K562 (cell line): ENCODE results near the gene PACC1. TPM values are rescaled to one million over a fixed set of nuclear protein-coding genes. Genes with fewer than 3 reads are reported as not detected.

Source experiments
- GTF2A2 ChIP-seq: IDR thresholded peaks from 2 replicates; pipeline ENCODE4 v1.6.1; 2016; ENCODE audit warnings: mild to moderate bottlenecking, missing genetic modification characterization, missing compliant biosample characterization
- JUND ChIP-seq, 2 experiments: IDR thresholded peaks; 2 replicates in 1 of 2; 3 replicates in 1 of 2; pipeline ENCODE4 v1.6.1; 2011; ENCODE audit warnings: borderline replicate concordance in 2 of 2, low read depth in 2 of 2, low read length in 2 of 2, improper control_type of control experiment in 1 of 2, missing biosample characterization in 1 of 2, missing genetic modification characterization in 1 of 2, missing genetic modification reagents in 1 of 2
- MYBL2 ChIP-seq, 2 experiments: fragments of 450-650 bp in 1 of 2; sonication (generic) in 1 of 2; formaldehyde crosslinking in 1 of 2; IDR thresholded peaks; 2 replicates each; pipeline versions ENCODE4 v1.6.1 to v1.8.1; 2017 to 2022; ENCODE audit warnings: borderline replicate concordance in 1 of 2, inconsistent platforms in 1 of 2, low read depth in 1 of 2, mild to moderate bottlenecking in 1 of 2, missing genetic modification reagents in 1 of 2, moderate library complexity in 1 of 2
- ZNF184 ChIP-seq: sonication (generic); formaldehyde crosslinking; IDR thresholded peaks from 2 replicates; pipeline ENCODE4 v1.5.0; 2020; ENCODE audit warnings: missing genetic modification reagents
- polyA plus RNA-seq, 8 experiments: library from polyadenylated mRNA; depleted of rRNA in 4 of 8; stranded (reverse) in 5 of 8; unstranded in 3 of 8; fragments of >200 nt; fragmentation: Nextera tagmentation in 2 of 8; fragmentation: Illumina TruSeq in 1 of 8; extraction: Ambion mirVana in 2 of 8; extraction: Trizol in 1 of 8; gene quantifications; 2 replicates each; pipeline versions ENCODE4 v1.2.1 to v1.2.3, GENCODE V29; 2011 to 2014; ENCODE audit warnings: inconsistent platforms in 1 of 8, missing spikeins in 1 of 8
- total RNA-seq, 7 experiments: library from RNA; depleted of rRNA in 6 of 7; stranded (reverse); fragments of >200 nt in 6 of 7; fragmentation: Illumina TruSeq in 2 of 7; extraction: Trizol in 2 of 7; gene quantifications; 2 replicates each; pipeline versions ENCODE4 v1.2.1 to v1.2.3, GENCODE V29; 2011 to 2021; ENCODE audit warnings: low replicate concordance in 1 of 7
- TF ChIP-seq, protein P1 (sequence below): fragments of 450-650 bp; IDR thresholded peaks from 2 replicates; pipeline ENCODE4 v1.6.1; 2016; ENCODE audit warnings: mild to moderate bottlenecking, moderate library complexity
- TF ChIP-seq, protein P2 (sequence below): fragments of 450-650 bp; IDR thresholded peaks from 2 replicates; pipeline ENCODE4 v1.6.1; 2017; ENCODE audit warnings: antibody characterized with exemption, mild to moderate bottlenecking
- TF ChIP-seq, protein P3 (sequence below): fragments of 200-800 bp; sonication (Bioruptor generic); IDR thresholded peaks from 2 replicates; pipeline ENCODE4 v1.6.1; 2017; ENCODE audit warnings: missing genetic modification characterization, missing compliant biosample characterization

PACC1 gene
- total and polyA plus RNA-seq, 9 of the 15 experiments (the other 6 are each of a cell fraction or from before 2014, with no cell fraction given): 7.1 to 19.3 (median 14.9) TPM

DNA sequence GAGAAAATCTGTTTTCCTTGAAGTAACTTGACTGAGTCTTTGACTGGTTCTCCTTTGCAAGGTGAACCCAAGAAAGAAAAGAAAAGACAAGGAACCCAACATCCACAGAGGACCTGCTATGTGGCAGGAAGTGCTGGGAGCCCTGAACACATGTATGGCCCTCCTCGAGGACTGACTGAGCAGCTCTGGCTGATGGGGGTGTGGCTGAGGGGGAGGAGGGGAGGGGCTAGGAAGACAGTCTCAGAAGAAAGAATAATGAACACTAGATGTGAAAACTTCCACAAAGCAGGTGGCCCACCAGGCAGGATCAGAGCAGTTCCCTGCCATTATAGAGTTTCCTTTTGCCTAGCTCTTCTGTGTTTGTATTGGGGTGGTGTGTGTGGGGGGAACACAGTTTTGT is 44.1 kb upstream of the PACC1 start (continued):
- TF ChIP-seq, protein P1, sequence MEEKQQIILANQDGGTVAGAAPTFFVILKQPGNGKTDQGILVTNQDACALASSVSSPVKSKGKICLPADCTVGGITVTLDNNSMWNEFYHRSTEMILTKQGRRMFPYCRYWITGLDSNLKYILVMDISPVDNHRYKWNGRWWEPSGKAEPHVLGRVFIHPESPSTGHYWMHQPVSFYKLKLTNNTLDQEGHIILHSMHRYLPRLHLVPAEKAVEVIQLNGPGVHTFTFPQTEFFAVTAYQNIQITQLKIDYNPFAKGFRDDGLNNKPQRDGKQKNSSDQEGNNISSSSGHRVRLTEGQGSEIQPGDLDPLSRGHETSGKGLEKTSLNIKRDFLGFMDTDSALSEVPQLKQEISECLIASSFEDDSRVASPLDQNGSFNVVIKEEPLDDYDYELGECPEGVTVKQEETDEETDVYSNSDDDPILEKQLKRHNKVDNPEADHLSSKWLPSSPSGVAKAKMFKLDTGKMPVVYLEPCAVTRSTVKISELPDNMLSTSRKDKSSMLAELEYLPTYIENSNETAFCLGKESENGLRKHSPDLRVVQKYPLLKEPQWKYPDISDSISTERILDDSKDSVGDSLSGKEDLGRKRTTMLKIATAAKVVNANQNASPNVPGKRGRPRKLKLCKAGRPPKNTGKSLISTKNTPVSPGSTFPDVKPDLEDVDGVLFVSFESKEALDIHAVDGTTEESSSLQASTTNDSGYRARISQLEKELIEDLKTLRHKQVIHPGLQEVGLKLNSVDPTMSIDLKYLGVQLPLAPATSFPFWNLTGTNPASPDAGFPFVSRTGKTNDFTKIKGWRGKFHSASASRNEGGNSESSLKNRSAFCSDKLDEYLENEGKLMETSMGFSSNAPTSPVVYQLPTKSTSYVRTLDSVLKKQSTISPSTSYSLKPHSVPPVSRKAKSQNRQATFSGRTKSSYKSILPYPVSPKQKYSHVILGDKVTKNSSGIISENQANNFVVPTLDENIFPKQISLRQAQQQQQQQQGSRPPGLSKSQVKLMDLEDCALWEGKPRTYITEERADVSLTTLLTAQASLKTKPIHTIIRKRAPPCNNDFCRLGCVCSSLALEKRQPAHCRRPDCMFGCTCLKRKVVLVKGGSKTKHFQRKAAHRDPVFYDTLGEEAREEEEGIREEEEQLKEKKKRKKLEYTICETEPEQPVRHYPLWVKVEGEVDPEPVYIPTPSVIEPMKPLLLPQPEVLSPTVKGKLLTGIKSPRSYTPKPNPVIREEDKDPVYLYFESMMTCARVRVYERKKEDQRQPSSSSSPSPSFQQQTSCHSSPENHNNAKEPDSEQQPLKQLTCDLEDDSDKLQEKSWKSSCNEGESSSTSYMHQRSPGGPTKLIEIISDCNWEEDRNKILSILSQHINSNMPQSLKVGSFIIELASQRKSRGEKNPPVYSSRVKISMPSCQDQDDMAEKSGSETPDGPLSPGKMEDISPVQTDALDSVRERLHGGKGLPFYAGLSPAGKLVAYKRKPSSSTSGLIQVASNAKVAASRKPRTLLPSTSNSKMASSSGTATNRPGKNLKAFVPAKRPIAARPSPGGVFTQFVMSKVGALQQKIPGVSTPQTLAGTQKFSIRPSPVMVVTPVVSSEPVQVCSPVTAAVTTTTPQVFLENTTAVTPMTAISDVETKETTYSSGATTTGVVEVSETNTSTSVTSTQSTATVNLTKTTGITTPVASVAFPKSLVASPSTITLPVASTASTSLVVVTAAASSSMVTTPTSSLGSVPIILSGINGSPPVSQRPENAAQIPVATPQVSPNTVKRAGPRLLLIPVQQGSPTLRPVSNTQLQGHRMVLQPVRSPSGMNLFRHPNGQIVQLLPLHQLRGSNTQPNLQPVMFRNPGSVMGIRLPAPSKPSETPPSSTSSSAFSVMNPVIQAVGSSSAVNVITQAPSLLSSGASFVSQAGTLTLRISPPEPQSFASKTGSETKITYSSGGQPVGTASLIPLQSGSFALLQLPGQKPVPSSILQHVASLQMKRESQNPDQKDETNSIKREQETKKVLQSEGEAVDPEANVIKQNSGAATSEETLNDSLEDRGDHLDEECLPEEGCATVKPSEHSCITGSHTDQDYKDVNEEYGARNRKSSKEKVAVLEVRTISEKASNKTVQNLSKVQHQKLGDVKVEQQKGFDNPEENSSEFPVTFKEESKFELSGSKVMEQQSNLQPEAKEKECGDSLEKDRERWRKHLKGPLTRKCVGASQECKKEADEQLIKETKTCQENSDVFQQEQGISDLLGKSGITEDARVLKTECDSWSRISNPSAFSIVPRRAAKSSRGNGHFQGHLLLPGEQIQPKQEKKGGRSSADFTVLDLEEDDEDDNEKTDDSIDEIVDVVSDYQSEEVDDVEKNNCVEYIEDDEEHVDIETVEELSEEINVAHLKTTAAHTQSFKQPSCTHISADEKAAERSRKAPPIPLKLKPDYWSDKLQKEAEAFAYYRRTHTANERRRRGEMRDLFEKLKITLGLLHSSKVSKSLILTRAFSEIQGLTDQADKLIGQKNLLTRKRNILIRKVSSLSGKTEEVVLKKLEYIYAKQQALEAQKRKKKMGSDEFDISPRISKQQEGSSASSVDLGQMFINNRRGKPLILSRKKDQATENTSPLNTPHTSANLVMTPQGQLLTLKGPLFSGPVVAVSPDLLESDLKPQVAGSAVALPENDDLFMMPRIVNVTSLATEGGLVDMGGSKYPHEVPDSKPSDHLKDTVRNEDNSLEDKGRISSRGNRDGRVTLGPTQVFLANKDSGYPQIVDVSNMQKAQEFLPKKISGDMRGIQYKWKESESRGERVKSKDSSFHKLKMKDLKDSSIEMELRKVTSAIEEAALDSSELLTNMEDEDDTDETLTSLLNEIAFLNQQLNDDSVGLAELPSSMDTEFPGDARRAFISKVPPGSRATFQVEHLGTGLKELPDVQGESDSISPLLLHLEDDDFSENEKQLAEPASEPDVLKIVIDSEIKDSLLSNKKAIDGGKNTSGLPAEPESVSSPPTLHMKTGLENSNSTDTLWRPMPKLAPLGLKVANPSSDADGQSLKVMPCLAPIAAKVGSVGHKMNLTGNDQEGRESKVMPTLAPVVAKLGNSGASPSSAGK: peak; percentile 87
- TF ChIP-seq GTF2A2 (tag) (no peak), JUND (IDR thresholded peaks at IDR 0.05; ENCODE audit: borderline replicate concordance, low read depth, low read length) (no peak), JUND (tag; IDR thresholded peaks at IDR 0.05; ENCODE audit: borderline replicate concordance, low read depth, low read length) (no peak), MYBL2 (IDR thresholded peaks at IDR 0.05; ENCODE audit: low read depth) (no peak), MYBL2 (CRISPR knock-in tag; IDR thresholded peaks at IDR 0.05; ENCODE audit: borderline replicate concordance) (no peak), ZNF184 (no peak)
- TF ChIP-seq, protein P2, sequence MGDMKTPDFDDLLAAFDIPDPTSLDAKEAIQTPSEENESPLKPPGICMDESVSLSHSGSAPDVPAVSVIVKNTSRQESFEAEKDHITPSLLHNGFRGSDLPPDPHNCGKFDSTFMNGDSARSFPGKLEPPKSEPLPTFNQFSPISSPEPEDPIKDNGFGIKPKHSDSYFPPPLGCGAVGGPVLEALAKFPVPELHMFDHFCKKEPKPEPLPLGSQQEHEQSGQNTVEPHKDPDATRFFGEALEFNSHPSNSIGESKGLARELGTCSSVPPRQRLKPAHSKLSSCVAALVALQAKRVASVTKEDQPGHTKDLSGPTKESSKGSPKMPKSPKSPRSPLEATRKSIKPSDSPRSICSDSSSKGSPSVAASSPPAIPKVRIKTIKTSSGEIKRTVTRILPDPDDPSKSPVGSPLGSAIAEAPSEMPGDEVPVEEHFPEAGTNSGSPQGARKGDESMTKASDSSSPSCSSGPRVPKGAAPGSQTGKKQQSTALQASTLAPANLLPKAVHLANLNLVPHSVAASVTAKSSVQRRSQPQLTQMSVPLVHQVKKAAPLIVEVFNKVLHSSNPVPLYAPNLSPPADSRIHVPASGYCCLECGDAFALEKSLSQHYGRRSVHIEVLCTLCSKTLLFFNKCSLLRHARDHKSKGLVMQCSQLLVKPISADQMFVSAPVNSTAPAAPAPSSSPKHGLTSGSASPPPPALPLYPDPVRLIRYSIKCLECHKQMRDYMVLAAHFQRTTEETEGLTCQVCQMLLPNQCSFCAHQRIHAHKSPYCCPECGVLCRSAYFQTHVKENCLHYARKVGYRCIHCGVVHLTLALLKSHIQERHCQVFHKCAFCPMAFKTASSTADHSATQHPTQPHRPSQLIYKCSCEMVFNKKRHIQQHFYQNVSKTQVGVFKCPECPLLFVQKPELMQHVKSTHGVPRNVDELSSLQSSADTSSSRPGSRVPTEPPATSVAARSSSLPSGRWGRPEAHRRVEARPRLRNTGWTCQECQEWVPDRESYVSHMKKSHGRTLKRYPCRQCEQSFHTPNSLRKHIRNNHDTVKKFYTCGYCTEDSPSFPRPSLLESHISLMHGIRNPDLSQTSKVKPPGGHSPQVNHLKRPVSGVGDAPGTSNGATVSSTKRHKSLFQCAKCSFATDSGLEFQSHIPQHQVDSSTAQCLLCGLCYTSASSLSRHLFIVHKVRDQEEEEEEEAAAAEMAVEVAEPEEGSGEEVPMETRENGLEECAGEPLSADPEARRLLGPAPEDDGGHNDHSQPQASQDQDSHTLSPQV: peak; percentile 41; the same call in 1 of the 2 replicates
- TF ChIP-seq, protein P3, sequence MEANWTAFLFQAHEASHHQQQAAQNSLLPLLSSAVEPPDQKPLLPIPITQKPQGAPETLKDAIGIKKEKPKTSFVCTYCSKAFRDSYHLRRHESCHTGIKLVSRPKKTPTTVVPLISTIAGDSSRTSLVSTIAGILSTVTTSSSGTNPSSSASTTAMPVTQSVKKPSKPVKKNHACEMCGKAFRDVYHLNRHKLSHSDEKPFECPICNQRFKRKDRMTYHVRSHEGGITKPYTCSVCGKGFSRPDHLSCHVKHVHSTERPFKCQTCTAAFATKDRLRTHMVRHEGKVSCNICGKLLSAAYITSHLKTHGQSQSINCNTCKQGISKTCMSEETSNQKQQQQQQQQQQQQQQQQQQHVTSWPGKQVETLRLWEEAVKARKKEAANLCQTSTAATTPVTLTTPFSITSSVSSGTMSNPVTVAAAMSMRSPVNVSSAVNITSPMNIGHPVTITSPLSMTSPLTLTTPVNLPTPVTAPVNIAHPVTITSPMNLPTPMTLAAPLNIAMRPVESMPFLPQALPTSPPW (CRISPR knock-in tag): peak; percentile 27; the same call in 1 of the 2 replicates
- TF ChIP-seq, all 486 proteins: peak for 6
